ENCODE data around the gene TFDP2.

GRCh38 chr3:141969711-141970110 lies 179.6 kb downstream of the TFDP2 start:
- TF ChIP-seq CTCF (IDR thresholded peaks at IDR 0.05) (no peak), EP300 (IDR thresholded peaks at IDR 0.05) (no peak)
